IPS DF 6.9 (cell line): ENCODE results near the gene AGTRAP.

Source experiments
- DNase-seq: peaks from one replicate; pipeline ENCODE4 v3.0.0-alpha.2; 2013; ENCODE audit warnings: low read depth, low spot score
- H3K27ac ChIP-seq: one replicate; pipeline ENCODE4 v1.5.1; 2013; ENCODE audit warnings: low read length, control low read depth
- H3K27me3 ChIP-seq: 2 replicates; pipeline ENCODE4 v1.6.1; 2013; ENCODE audit warnings: mild to moderate bottlenecking, low read length; ENCODE audit not compliant: control insufficient read depth, insufficient read depth
- H3K36me3 ChIP-seq: 2 replicates; pipeline ENCODE4 v1.6.1; 2013; ENCODE audit warnings: low read length; ENCODE audit not compliant: control insufficient read depth, insufficient read depth
- H3K4me1 ChIP-seq: 2 replicates; pipeline ENCODE4 v1.6.1; 2013; ENCODE audit warnings: low read length; ENCODE audit not compliant: control insufficient read depth, insufficient read depth
- H3K4me3 ChIP-seq: 2 replicates; pipeline ENCODE4 v1.5.1; 2013; ENCODE audit warnings: mild to moderate bottlenecking, low read length
- H3K9me3 ChIP-seq: 2 replicates; pipeline ENCODE4 v1.6.1; 2013; ENCODE audit warnings: low read length, inconsistent platforms; ENCODE audit not compliant: control insufficient read depth, insufficient read depth
- WGBS: extraction: QIAGEN DNeasy Blood & Tissue Kit; methylation state at CpG from one replicate; pipeline ENCODE4 v1.1.7; 2013; ENCODE audit warnings: mixed read lengths, missing lambda C conversion rate; ENCODE audit not compliant: insufficient read length, insufficient coverage; 5-methylcytosine and 5-hydroxymethylcytosine counted together

AGTRAP gene, protein sequence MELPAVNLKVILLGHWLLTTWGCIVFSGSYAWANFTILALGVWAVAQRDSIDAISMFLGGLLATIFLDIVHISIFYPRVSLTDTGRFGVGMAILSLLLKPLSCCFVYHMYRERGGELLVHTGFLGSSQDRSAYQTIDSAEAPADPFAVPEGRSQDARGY

DNA sequence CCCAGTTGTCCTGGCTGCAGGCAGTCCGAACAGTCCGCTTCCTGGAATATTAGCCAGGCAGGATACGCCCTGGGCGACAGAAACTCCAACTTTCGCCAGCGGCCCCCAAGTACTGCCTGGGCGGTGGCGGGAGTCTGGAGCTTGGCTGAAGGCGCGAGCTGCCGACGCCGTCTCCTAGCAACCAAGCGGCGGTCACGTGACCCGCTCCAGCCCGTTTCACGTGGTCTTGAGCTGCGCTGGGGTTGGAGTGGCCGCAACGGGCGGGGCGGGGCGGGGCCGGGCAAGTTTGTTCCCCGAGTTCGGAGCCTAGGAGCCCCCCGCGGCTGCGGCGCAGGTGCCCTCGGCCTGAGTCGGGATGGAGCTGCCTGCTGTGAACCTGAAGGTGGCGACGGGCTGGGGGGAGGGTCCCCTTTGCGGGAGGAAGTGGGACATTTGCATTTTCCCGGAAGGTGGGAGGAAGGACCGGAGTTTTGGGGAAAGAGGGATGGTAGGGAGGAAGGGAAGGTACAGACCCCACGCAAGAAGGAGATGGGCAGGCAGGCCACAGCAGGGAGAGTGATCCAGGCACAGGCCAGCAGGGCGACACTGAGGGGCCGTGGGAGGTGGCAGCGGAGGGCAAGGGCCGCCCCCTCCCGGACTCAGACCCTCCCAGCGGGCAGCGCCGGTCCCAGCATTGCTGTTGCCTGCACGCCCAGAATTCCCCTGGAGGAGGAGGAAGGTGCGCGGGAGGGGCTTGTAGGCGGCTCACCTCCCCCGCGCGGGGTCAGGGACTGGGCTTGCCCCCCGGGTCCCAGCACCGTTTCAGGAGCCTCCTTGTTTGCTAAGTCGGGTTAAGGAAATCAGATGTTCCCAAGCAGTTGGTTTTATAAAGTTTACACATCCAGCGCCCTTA lies at the start of gene AGTRAP:
Gene AGTRAP, plus strand, starts transcription at position 283 of the 892 bp plus-strand sequence. Its CDS starts 73 bp downstream, at position 356.
- peak within 1 kb of the TSS; percentile 81 for H3K4me3 ChIP-seq
- H3K4me1 ChIP-seq: peaks cover 3% of the 10 kb centered on the region; the same call in 1 of the 2 replicates
- no peak within 1 kb of the TSS for H3K27ac ChIP-seq
- H3K36me3 ChIP-seq: no peaks in the 10 kb centered on the region
- no peaks in the 10 kb centered on the region for H3K27me3 ChIP-seq
- no peaks in the 10 kb centered on the region for H3K9me3 ChIP-seq
- no CpG with 5 or more reads among the region's 59 CpGs for WGBS
- peak; percentile 92 for DNase-seq

DNA sequence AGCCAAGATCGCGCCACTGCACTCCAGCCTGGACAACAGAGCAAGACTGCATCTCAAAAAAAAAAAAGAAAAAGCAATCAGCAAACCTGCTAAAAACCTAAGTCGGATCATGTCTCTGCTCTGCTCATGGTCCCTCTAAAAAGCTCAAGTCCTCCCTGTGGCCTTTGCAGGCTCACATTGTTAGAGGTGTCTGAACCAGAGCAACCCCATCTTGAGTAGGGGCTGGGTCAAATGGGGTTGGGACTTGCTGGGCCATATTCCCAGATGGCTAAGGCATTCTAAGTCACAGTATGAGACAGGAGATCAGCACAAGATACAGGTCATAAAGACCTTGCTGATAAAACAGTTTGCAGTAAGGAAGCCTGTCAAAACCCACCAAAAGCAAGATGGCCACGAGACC lies 47.4 kb upstream of the AGTRAP start:
- Histone ChIP-seq H3K27ac (no peak overlapping the region), H3K4me3 (no peak overlapping the region), H3K27me3 (no peaks in the 10 kb centered on the region), H3K4me1 (peaks cover 8% of the 10 kb centered on the region), H3K9me3 (no peaks in the 10 kb centered on the region), H3K36me3 (no peaks in the 10 kb centered on the region; the same call in 1 of the 2 replicates)
- no peak for DNase-seq
- no CpG with 5 or more reads among the region's 4 CpGs for WGBS

DNA sequence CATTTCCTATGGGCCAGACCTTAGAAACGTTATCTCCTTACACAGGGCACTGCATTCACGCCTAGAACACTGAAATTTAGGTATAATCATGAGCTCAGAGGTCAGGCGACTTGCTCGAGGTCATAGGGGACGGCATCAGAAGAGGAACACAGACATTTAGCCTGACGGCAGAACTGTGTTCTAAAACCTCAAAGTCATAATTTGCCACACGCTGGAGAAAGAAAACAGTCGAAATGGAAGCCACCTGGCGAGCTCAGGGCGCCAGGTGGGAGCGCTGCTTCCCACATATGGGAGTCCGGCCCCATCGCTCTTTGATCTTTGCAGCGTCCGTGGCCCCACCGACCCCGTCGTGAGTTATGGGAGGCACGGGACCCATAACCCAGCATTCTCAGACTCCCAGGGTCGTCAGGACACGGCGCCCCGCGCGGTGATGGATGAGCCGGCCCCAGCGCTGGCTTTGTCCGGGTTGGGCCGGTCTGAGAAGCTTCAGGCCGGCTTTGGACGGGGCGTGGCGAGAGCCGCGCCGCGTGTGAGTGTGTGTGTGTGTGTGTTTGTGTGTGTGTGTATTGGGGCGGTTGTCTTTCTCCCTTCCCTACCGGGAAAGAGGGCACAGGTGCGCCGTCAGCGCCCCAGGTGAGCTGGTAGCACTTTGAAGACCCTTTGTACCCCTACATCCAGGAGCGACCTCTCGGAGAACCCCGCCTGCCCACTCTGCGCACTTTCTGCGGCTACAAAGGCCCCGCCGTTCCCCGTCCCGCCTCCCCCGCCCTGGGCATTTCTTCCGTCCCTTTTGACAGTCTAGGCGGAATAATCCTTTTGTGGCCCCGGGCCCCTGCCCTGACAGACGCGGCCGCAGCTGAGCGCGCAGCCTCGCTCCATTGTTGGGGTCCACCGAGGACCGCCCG lies 45.3 kb upstream of the AGTRAP start:
- H3K4me3 ChIP-seq: peak overlapping the region; percentile 98
- DNase-seq: no peak

DNA sequence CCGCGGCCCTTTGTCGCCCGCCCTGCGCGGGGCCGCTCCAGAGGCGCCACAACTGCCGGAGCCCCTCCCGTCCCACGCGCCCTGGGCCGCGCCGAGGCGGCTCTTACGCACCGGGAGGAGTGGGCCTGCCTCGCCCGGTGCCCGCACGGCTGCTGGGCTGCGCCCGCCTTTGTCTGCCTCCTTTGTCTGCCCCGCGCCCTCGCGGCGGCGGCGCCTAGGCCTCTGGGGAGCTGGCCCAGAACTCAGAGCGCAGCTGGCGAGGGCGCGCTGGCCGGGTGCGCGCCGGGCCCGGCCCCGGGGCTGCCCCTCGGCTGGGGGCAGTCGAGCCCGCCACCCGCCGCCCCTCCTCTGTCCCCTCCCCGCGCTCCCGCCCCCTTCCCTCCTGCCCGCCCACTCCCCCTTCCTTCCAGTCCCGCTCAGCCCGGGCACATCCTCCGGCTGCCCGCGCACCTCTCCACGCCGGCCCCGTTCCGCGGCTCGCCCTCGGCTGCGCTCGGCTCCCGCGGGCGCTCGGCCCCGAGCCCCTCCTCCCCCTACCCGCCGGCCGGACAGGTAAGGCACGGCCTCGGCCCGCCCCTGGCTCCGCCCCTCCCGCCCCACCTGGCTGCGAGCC lies 44.5 kb upstream of the AGTRAP start, which contains the start of gene DRAXIN:
Gene DRAXIN, plus strand, starts transcription at position 409 of the 613 bp plus-strand sequence. CDS start 14,549 bp downstream, outside the sequence.
- Histone ChIP-seq H3K27me3 (no peaks in the 10 kb centered on the region), H3K4me3 (peak within 1 kb of the TSS; percentile 98), H3K9me3 (no peaks in the 10 kb centered on the region), H3K36me3 (no peaks in the 10 kb centered on the region), H3K27ac (no peak within 1 kb of the TSS), H3K4me1 (peaks cover 14% of the 10 kb centered on the region)
- DNase-seq: no peak
- WGBS: no CpG with 5 or more reads among the region's 78 CpGs

More for the DNA sequence above, 45.3 kb upstream of the AGTRAP start:
- no CpG with 5 or more reads among the region's 64 CpGs for WGBS
- Histone ChIP-seq H3K9me3 (no peaks in the 10 kb centered on the region), H3K27ac (peak overlapping the region; percentile 49), H3K36me3 (no peaks in the 10 kb centered on the region; the same call in 1 of the 2 replicates), H3K4me1 (peaks cover 13% of the 10 kb centered on the region), H3K27me3 (no peaks in the 10 kb centered on the region)

DNA sequence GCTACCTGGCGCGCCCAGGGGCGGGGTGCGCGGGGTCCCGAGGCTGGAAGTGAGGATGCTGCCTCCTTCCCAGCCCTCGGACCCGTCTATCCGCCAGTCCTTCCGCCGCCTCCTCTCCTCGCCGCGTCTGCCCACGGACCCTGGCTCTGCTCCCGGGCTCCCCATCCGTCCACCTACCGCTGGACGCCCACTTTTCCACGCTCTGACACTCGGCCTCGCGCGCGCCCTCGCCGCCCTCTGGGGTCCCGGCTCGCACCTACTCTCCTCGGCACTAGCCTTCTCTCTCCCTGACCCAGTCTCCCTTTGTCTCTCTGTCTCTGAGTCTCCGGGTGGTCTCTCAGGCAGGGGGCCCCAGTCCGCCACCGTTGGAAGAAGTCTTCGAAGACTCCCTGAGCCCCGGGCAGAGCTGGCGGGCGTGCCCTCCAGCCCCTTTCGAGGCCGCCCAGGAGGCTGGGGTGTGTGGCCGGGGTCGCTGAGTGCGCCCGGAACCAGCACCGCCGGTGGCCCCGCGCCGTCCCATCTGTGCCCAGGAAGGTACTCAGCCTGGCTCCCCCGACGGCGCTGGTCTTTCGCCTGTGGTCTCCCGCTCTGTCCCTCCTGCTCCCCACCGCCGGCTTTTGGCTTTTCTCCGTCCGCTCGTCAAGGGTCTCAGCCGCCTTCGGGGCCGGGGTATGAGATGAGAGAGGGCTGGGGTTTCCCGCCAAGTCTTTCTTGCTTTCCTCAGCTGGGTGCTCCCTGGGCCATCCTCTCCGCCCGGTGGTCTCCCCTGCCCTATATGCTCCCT lies 43.8 kb upstream of the AGTRAP start:
- no peaks in the 10 kb centered on the region for H3K9me3 ChIP-seq
- H3K4me3 ChIP-seq: peak overlapping the region; percentile 98; the same call in 1 of the 2 replicates
- H3K4me1 ChIP-seq: peaks cover 14% of the 10 kb centered on the region
- no CpG with 5 or more reads among the region's 64 CpGs for WGBS
- H3K27me3 ChIP-seq: no peaks in the 10 kb centered on the region
- no peak overlapping the region for H3K27ac ChIP-seq
- DNase-seq: no peak
- no peaks in the 10 kb centered on the region for H3K36me3 ChIP-seq

DNA sequence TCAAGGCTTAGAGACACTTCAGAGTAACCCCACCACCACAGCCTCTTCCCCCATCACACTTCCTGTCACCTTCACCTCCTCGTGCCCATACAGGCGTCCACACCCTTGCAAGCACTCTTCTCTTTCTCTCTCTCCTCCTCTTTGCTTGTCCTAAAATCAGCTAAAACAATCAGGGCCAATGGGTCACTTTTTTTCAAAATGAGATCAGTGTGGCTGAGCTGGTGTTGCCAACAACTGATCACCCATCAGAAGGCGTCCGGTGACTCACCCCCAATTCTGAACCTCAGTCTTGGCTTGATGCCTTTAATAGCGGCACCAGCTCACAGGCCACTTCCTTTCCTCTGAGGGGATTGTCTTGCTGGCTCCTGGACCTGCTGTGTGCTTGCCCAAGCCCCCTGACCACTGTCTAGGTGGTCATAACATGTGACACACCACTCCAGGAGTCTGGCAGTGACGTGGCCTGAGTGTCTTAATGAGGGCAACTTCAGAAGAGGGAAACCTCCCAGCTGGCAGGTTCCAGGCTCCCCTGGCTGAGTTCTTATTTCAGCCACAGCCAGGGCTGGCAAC lies 42.8 kb upstream of the AGTRAP start:
- DNase-seq: no peak
- Histone ChIP-seq H3K4me3 (no peak overlapping the region), H3K27me3 (no peaks in the 10 kb centered on the region), H3K36me3 (no peaks in the 10 kb centered on the region), H3K4me1 (peaks cover 16% of the 10 kb centered on the region), H3K9me3 (no peaks in the 10 kb centered on the region), H3K27ac (no peak overlapping the region)
- no CpG with 5 or more reads among the region's 6 CpGs for WGBS

DNA sequence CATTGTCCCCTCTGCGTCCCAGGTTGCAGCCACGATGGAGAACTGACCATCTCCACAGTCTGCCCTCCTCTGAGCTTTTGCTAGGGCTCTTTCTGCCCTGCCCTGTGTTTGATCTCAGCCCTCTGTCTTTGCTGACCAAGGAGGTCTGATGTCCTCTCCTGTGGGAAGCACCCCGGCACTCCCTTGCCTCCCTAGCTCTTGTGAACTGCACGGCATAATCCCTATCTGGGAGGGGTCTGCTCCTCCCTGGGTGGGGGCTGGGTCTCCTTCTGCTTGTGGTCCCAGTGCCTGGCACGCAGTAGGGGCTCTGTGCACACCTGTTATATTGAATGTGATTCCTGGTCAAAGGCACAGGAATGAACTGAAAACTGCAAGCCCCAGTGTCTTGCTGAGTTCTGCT lies 42.0 kb upstream of the AGTRAP start:
- no CpG with 5 or more reads among the region's 5 CpGs for WGBS
- no peak for DNase-seq
- Histone ChIP-seq H3K36me3 (no peaks in the 10 kb centered on the region), H3K27ac (no peak overlapping the region), H3K9me3 (no peaks in the 10 kb centered on the region), H3K4me3 (no peak overlapping the region), H3K27me3 (no peaks in the 10 kb centered on the region), H3K4me1 (peaks cover 14% of the 10 kb centered on the region)

DNA sequence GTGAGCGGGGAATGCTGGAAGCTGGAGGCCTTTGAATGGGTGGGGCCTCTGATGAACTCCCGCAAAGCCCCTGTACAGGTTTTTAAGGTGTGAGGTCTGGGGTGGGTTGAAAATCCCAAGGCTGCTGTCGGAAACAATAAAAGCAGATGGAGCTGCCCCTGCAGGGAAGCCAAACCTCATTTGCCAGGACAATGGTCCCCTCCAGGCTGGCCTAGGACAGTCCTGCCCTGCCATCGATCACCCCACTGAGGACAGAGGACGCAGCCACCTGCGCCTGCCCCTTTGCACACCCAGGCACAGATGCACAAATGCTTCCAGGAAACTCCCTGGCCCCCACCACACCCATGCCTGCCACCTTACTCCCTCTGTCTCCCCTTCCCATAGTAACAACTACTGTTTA lies 40.1 kb upstream of the AGTRAP start:
- peaks cover 16% of the 10 kb centered on the region for H3K4me1 ChIP-seq
- DNase-seq: no peak
- WGBS: no CpG with 5 or more reads among the region's 6 CpGs

DNA sequence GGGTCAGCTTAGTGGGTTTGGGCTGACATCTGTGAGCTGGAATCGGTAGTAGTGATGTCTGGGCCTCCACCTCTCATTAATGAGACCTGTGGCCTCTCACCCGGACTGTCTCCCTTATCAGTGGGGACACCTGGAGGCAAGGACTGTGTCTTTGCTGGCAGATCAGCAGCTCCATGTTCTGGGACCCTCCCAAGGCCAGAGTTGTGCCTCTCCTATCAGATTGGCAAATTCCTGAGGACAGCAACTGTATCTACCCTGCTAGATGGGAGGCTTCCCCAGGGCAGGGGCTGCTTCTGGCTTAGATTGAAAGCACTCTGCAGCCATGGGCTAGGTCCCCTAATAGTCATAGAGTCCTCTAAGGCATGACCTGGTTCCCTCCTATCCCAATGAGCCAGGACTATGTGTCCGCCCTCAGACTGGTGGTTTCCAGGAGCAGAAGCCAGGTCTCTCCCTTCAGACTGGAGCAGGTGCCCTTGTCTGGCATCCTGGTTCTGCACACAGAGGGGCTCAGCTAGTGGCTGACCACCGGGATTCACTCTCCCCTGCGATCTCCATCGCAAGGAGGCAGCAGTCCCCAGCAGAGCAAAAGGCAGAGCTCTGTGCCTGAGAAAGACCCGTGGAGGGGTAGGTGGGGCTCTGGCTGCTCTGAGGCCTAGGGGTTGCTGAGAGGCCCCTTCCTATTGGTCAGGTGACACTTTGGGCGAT lies 38.6 kb upstream of the AGTRAP start:
- Histone ChIP-seq H3K36me3 (peaks cover 3% of the 10 kb centered on the region; the same call in 1 of the 2 replicates), H3K4me1 (peaks cover 20% of the 10 kb centered on the region), H3K9me3 (no peaks in the 10 kb centered on the region), H3K4me3 (no peak overlapping the region), H3K27me3 (no peaks in the 10 kb centered on the region), H3K27ac (no peak overlapping the region)
- no CpG with 5 or more reads among the region's 8 CpGs for WGBS
- no peak for DNase-seq

More for the DNA sequence above, 40.1 kb upstream of the AGTRAP start:
- Histone ChIP-seq H3K27me3 (no peaks in the 10 kb centered on the region), H3K9me3 (no peaks in the 10 kb centered on the region), H3K36me3 (no peaks in the 10 kb centered on the region), H3K27ac (no peak overlapping the region), H3K4me3 (no peak overlapping the region)
